Pulmonary artery endothelial cell (primary cell): ENCODE measurements around the gene SH3D21. TPM values are rescaled to one million over a fixed set of nuclear protein-coding genes. Genes with fewer than 3 reads are reported as not detected.

Experiments used
- DNase-seq: peaks from one replicate; pipeline ENCODE4 v3.0.0-alpha.2; 2011; ENCODE audit warnings: low read depth, low spot score
- total RNA-seq: library from RNA; depleted of rRNA; stranded (reverse); fragments of >200 nt; gene quantifications from 2 replicates; pipeline ENCODE4 v1.2.3, GENCODE V29; 2014

SH3D21 gene
- 1.1 TPM in 2 replicates for total RNA-seq

- DNase-seq = no peak
Measured at GRCh38 chr1:36306210-36306901, at the start of gene SH3D21. TSS of gene SH3D21 (plus strand) at chr1:36306368. CDS start at chr1:36306421, 53 bp downstream.

GRCh38 chr1:36256558-36257374 is 49.4 kb upstream of the SH3D21 start:
- DNase-seq = no peak

GRCh38 chr1:36257375-36257767 is 48.8 kb upstream of the SH3D21 start:
- no peak for DNase-seq

- DNase-seq = no peak
Measured at GRCh38 chr1:36258960-36259344, 47.2 kb upstream of the SH3D21 start.

- DNase-seq = no peak
Measured at GRCh38 chr1:36268981-36269380, 37.2 kb upstream of the SH3D21 start.

GRCh38 chr1:36269408-36269838 is 36.7 kb upstream of the SH3D21 start:
- no peak for DNase-seq

- DNase-seq = no peak
Measured at GRCh38 chr1:36273024-36273423, 33.1 kb upstream of the SH3D21 start.

- no peak for DNase-seq
Measured at GRCh38 chr1:36274201-36274600, 32.0 kb upstream of the SH3D21 start.

GRCh38 chr1:36276688-36277087 is 29.5 kb upstream of the SH3D21 start:
- no peak for DNase-seq

- no peak for DNase-seq
Measured at GRCh38 chr1:36279110-36279788, 26.9 kb upstream of the SH3D21 start.

- no peak for DNase-seq
Measured at GRCh38 chr1:36279789-36280296, 26.3 kb upstream of the SH3D21 start.

- DNase-seq = no peak
Measured at GRCh38 chr1:36284061-36284460, 22.1 kb upstream of the SH3D21 start.

GRCh38 chr1:36284517-36284916 is 21.7 kb upstream of the SH3D21 start:
- no peak for DNase-seq

- DNase-seq = peak; percentile 73
Measured at GRCh38 chr1:36285443-36286101, 20.6 kb upstream of the SH3D21 start.

- no peak for DNase-seq
Measured at GRCh38 chr1:36286802-36287201, 19.4 kb upstream of the SH3D21 start.

- DNase-seq = no peak
Measured at GRCh38 chr1:36287595-36287994, 18.6 kb upstream of the SH3D21 start.

- no peak for DNase-seq
Measured at GRCh38 chr1:36295390-36295789, 10.8 kb upstream of the SH3D21 start.

- no peak for DNase-seq
Measured at GRCh38 chr1:36297062-36297461, 9.1 kb upstream of the SH3D21 start.

GRCh38 chr1:36298640-36299039 is 7.5 kb upstream of the SH3D21 start:
- no peak for DNase-seq

GRCh38 chr1:36300526-36300925 is 5.6 kb upstream of the SH3D21 start:
- DNase-seq = no peak

- DNase-seq = no peak
Measured at GRCh38 chr1:36301220-36301619, 4.9 kb upstream of the SH3D21 start.
